Liver (tissue), 9 donors: Measurements from ENCODE around the gene SCO2. TPM values are rescaled to one million over a fixed set of nuclear protein-coding genes. Genes with fewer than 3 reads are reported as not detected.
A peak's percentile ranks its signal among the peaks of the same experiment; 100 is the strongest.

Experiments used
- DNase-seq: peaks from one replicate; pipeline ENCODE4 v3.0.0-alpha.2; 2017; ENCODE audit warnings: low spot score
- H3K27ac ChIP-seq, 2 donors: one replicate each; pipeline ENCODE4 v1.7.0; 2013; ENCODE audit warnings: inconsistent platforms in 2 of 2, low read length in 2 of 2, control low read depth in 1 of 2, low read depth in 1 of 2, mild to moderate bottlenecking in 1 of 2
- H3K27me3 ChIP-seq, 4 donors: one replicate each; pipeline versions ENCODE4 v1.6.1 to v1.7.0; 2013; ENCODE audit warnings: low read length in 3 of 4, inconsistent platforms in 1 of 4, mild to moderate bottlenecking in 1 of 4, moderate library complexity in 1 of 4; ENCODE audit not compliant: control insufficient read depth in 4 of 4, insufficient read depth in 4 of 4
- H3K36me3 ChIP-seq, 4 donors: one replicate each; pipeline versions ENCODE4 v1.6.1 to v1.7.0; 2013; ENCODE audit warnings: low read length in 3 of 4, mild to moderate bottlenecking in 3 of 4, low read depth in 1 of 4, moderate library complexity in 1 of 4; ENCODE audit not compliant: control insufficient read depth in 4 of 4, insufficient read depth in 3 of 4
- H3K4me1 ChIP-seq, 4 donors: one replicate each; pipeline versions ENCODE4 v1.6.1 to v1.7.0; 2013; ENCODE audit warnings: low read length in 3 of 4, mild to moderate bottlenecking in 3 of 4, moderate library complexity in 1 of 4; ENCODE audit not compliant: control insufficient read depth in 4 of 4, insufficient read depth in 4 of 4
- H3K4me3 ChIP-seq, 3 donors: one replicate each; pipeline versions ENCODE4 v1.6.1 to v1.7.0; 2013; ENCODE audit warnings: low read length in 3 of 3, control low read depth in 1 of 3, low read depth in 1 of 3, mild to moderate bottlenecking in 1 of 3
- H3K9ac ChIP-seq, 2 donors: one replicate each; pipeline ENCODE4 v1.7.0; 2013; ENCODE audit warnings: low read length in 2 of 2, mild to moderate bottlenecking in 2 of 2, moderate library complexity in 2 of 2, control low read depth in 1 of 2, low read depth in 1 of 2
- H3K9me3 ChIP-seq, 4 donors: one replicate each; pipeline versions ENCODE4 v1.6.1 to v1.7.0; 2013; ENCODE audit warnings: low read length in 3 of 4; ENCODE audit not compliant: control insufficient read depth in 4 of 4
- EGR1 ChIP-seq, 2 donors: IDR thresholded peaks; 2 replicates each; pipeline ENCODE4 v1.6.1; 2016 to 2018; ENCODE audit warnings: antibody characterized with exemption in 2 of 2, low read depth in 2 of 2
- FOXA1 ChIP-seq: IDR thresholded peaks from 2 replicates; pipeline ENCODE4 v1.6.1; 2016; ENCODE audit warnings: antibody characterized with exemption
- FOXA2 ChIP-seq: IDR thresholded peaks from 2 replicates; pipeline ENCODE4 v1.6.1; 2016; ENCODE audit warnings: antibody characterized with exemption
- GABPA ChIP-seq, 2 donors: IDR thresholded peaks in 1 of 2; conservative IDR thresholded peaks in 1 of 2; 2 replicates each; pipeline ENCODE4 v1.6.1; 2016; ENCODE audit warnings: antibody characterized with exemption in 2 of 2, mild to moderate bottlenecking in 1 of 2, moderate library complexity in 1 of 2
- JUND ChIP-seq, 2 donors: IDR thresholded peaks; 2 replicates each; pipeline ENCODE4 v1.6.1; 2016; ENCODE audit warnings: antibody characterized with exemption in 2 of 2
- NR2F2 ChIP-seq: IDR thresholded peaks from 2 replicates; pipeline ENCODE4 v1.6.1; 2016; ENCODE audit warnings: antibody characterized with exemption
- RXRA ChIP-seq, 2 donors: IDR thresholded peaks; 2 replicates each; pipeline ENCODE4 v1.6.1; 2017 to 2018; ENCODE audit warnings: antibody characterized with exemption in 2 of 2, mild to moderate bottlenecking in 1 of 2
- SP1 ChIP-seq: IDR thresholded peaks from 2 replicates; pipeline ENCODE4 v1.6.1; 2018; ENCODE audit warnings: antibody characterized with exemption, mild to moderate bottlenecking
- TAF1 ChIP-seq: conservative IDR thresholded peaks from 2 replicates; pipeline ENCODE4 v1.6.1; 2016; ENCODE audit warnings: antibody characterized with exemption, mild to moderate bottlenecking
- YY1 ChIP-seq: IDR thresholded peaks from 2 replicates; pipeline ENCODE4 v1.6.1; 2016; ENCODE audit warnings: antibody characterized with exemption, mild to moderate bottlenecking
- WGBS: extraction: QIAGEN DNeasy Blood & Tissue Kit; methylation state at CpG from one replicate; pipeline ENCODE4 v1.1.7; 2013; 5-methylcytosine and 5-hydroxymethylcytosine counted together
- polyA plus RNA-seq, 2 donors: library from polyadenylated mRNA; stranded (reverse) in 1 of 2; unstranded in 1 of 2; fragments of 200-250 nt in 1 of 2; fragments of >200 nt in 1 of 2; fragmentation: Nextera tagmentation in 1 of 2; extraction: Ambion mirVana in 1 of 2; gene quantifications; one replicate each; pipeline versions ENCODE4 v1.2.1 to v1.2.3, GENCODE V29; 2013 to 2015
- total RNA-seq, 2 donors: library from RNA; depleted of rRNA; stranded (reverse); fragments of >200 nt; gene quantifications; one replicate each; pipeline ENCODE4 v1.2.3, GENCODE V29; 2014
- TF ChIP-seq, protein P1 (sequence below): IDR thresholded peaks from 2 replicates; pipeline ENCODE4 v1.6.1; 2016; ENCODE audit warnings: antibody characterized with exemption
- TF ChIP-seq, protein P2 (sequence below): IDR thresholded peaks from 2 replicates; pipeline ENCODE4 v1.6.1; 2016; ENCODE audit warnings: antibody characterized with exemption
- TF ChIP-seq, protein P3 (sequence below): fragments of 150-350 bp; IDR thresholded peaks from 2 replicates; pipeline ENCODE4 v1.5.1; 2017; ENCODE audit warnings: improper control_type of control experiment, low read depth, low read length; ENCODE audit not compliant: missing input control
- donor health status: healthy.
- donor health status: healthy.
- donor health status: healthy.
- donor health status: healthy.
- donor health status: healthy.

SCO2 gene
- total and polyA plus RNA-seq, 4 donors: 1.4 to 2.9 (median 1.8) TPM

DNA sequence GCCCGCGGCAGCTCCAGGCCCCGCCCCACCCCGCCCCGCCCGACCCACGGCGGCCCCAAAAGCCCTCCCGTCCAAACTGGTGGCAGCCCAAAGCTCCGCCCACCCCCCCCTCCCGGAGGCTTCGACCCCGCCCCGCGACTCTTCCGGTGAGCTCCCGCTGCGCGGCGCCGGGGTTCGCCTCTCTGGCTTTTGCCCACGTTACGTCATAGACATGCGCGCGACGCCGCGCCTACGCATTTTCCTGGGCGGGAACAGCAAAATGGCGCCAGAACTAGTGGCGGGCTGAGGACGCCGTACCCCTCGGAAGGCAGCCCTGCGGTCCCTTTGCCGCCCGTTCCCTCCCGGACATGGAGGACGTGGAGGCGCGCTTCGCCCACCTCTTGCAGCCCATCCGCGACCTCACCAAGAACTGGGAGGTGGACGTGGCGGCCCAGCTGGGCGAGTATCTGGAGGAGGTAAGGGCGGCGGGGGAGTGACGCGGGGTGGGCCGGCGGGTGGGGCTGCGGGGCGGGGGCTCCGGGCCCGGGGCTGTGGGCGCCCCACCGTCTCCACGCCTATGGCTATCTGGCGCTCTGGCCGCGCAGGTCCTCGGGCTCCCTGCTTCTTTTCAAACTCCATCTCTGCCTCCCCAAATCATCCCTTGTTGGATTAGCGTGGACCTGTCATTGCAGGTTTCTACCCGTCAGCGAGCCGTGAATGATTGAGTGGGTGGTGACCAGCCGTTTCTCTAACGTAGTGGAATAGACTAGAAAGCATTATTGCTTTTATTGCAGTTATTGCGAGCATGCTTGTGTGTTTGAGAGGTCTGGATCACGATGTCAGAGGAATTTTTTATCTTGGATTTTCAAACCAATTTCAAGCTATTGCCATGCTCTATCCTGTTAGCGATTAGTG lies 17.2 kb downstream of the SCO2 start, which contains the start of gene NCAPH2:
NCAPH2 (plus strand) TSS at position 234 of the 894 bp plus-strand sequence; CDS start at position 348, 114 bp downstream.
- DNase-seq: no peak
- under 1% methylated on average over 76 of the region's 76 CpGs for WGBS

DNA sequence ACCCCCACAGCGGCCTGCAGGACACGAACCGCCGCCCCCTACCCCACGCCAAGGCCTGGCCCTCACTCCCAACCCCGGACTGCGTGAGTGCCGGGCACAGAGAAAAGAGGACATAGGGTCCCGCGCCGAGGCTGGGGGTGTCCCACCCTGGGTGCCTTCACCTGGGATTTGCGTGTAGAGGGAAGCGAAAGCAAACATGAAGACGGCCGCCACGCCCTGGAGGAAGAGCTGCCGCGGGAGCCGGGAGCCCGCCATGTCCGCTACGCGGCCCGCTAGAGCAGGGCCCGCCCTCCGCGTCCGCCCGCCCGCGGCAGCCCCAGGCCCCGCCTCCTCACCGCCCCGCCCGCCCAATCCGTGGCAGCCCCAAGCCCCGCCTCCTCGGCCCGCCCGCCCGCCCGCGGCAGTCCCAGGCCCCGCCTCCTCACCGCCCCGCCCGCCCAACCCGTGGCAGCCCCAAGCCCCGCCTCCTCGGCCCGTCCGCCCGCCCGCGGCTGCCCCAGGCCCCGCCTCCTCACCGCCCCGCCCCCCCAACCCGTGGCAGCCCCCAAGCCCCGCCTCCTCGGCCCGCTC lies 17.9 kb downstream of the SCO2 start, which contains the start of gene LMF2:
LMF2 (minus strand) TSS at position 282 of the 570 bp plus-strand sequence; CDS start at position 255, 27 bp downstream.
- WGBS: under 1% methylated on average over 62 of the region's 62 CpGs
- DNase-seq: peak; percentile 100
- Histone ChIP-seq H3K27me3 (no peaks in the 10 kb centered on the region), H3K27ac (peak within 1 kb of the TSS; percentile 86 to 90), H3K9ac (peak within 1 kb of the TSS; percentile 86 to 99), H3K4me3 (peak within 1 kb of the TSS; percentile 87 to 97 (median 89)), H3K4me1 (peaks cover 11 to 27% (median 24%) of the 10 kb centered on the region in 4 donors), H3K36me3 (peaks cover 0 to 19% (median 7%) of the 10 kb centered on the region in 4 donors), H3K9me3 (no peaks in the 10 kb centered on the region)
- TF ChIP-seq GABPA (IDR thresholded peaks at IDR 0.05 in 1 of 2, conservative IDR thresholded peaks at IDR 0.05 in 1 of 2) (no peak), SP1 (no peak), JUND (IDR thresholded peaks at IDR 0.05) (no peak), YY1 (no peak), NR2F2 (no peak), FOXA2 (no peak), EGR1 (IDR thresholded peaks at IDR 0.05; ENCODE audit: low read depth in 2 of 2) (no peak), TAF1 (no peak)
- TF ChIP-seq, protein P1, sequence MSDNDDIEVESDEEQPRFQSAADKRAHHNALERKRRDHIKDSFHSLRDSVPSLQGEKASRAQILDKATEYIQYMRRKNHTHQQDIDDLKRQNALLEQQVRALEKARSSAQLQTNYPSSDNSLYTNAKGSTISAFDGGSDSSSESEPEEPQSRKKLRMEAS: no peak
- TF ChIP-seq, protein P2, sequence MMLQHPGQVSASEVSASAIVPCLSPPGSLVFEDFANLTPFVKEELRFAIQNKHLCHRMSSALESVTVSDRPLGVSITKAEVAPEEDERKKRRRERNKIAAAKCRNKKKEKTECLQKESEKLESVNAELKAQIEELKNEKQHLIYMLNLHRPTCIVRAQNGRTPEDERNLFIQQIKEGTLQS: no peak

More for the DNA sequence above, 17.2 kb downstream of the SCO2 start, which contains the start of gene NCAPH2:
- Histone ChIP-seq H3K27me3 (no peaks in the 10 kb centered on the region), H3K9ac (peak within 1 kb of the TSS; percentile 86 to 99), H3K4me1 (peaks cover 11 to 27% (median 24%) of the 10 kb centered on the region in 4 donors), H3K36me3 (peaks cover 0 to 13% (median 3%) of the 10 kb centered on the region in 4 donors), H3K27ac (peak within 1 kb of the TSS; percentile 86 to 90), H3K4me3 (peak within 1 kb of the TSS; percentile 87 to 97 (median 89)), H3K9me3 (no peaks in the 10 kb centered on the region)
- TF ChIP-seq FOXA1 (no peak), YY1 (peak; percentile 98), SP1 (peak; percentile 40), GABPA (IDR thresholded peaks at IDR 0.05 in 1 of 2, conservative IDR thresholded peaks at IDR 0.05 in 1 of 2) (peak in 1 of 2 donors; percentile 88), JUND (IDR thresholded peaks at IDR 0.05) (peak in 1 of 2 donors; percentile 38), NR2F2 (no peak), RXRA (IDR thresholded peaks at IDR 0.05) (peak; percentile 15 to 45), EGR1 (IDR thresholded peaks at IDR 0.05; ENCODE audit: low read depth in 2 of 2) (peak; percentile 73 to 82)
- TF ChIP-seq, protein P1: no peak
- TF ChIP-seq, protein P2: no peak
- TF ChIP-seq, protein P3, sequence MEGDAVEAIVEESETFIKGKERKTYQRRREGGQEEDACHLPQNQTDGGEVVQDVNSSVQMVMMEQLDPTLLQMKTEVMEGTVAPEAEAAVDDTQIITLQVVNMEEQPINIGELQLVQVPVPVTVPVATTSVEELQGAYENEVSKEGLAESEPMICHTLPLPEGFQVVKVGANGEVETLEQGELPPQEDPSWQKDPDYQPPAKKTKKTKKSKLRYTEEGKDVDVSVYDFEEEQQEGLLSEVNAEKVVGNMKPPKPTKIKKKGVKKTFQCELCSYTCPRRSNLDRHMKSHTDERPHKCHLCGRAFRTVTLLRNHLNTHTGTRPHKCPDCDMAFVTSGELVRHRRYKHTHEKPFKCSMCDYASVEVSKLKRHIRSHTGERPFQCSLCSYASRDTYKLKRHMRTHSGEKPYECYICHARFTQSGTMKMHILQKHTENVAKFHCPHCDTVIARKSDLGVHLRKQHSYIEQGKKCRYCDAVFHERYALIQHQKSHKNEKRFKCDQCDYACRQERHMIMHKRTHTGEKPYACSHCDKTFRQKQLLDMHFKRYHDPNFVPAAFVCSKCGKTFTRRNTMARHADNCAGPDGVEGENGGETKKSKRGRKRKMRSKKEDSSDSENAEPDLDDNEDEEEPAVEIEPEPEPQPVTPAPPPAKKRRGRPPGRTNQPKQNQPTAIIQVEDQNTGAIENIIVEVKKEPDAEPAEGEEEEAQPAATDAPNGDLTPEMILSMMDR: peak; percentile 7
